Activated CD4-positive, alpha-beta T cell treated with anti-CD3 and anti-CD28 coated beads for 1 hour (primary cell): Measurements from ENCODE around the gene ARMH3.

Source experiments
- DNase-seq: peaks from one replicate; pipeline ENCODE4 v3.0.0-alpha.2; 2020

The ARMH3 gene

GRCh38 chr10:101938305-101939007 is 117.5 kb downstream of the ARMH3 start:
- DNase-seq = no peak

- DNase-seq = no peak
Observed at GRCh38 chr10:101935431-101935830, 120.5 kb downstream of the ARMH3 start.

- DNase-seq = no peak
Observed at GRCh38 chr10:101934686-101935305, 121.2 kb downstream of the ARMH3 start.

- DNase-seq = no peak
Observed at GRCh38 chr10:101933976-101934375, 122.0 kb downstream of the ARMH3 start.

- DNase-seq = no peak
Observed at GRCh38 chr10:101932183-101932582, 123.8 kb downstream of the ARMH3 start.

- DNase-seq = no peak
Observed at GRCh38 chr10:101925027-101925426, 130.9 kb downstream of the ARMH3 start.

- DNase-seq = no peak
Observed at GRCh38 chr10:101923256-101923655, 132.7 kb downstream of the ARMH3 start.

- DNase-seq = no peak
Observed at GRCh38 chr10:101922846-101923245, 133.1 kb downstream of the ARMH3 start.

GRCh38 chr10:101920546-101920945 is 135.4 kb downstream of the ARMH3 start:
- no peak for DNase-seq

GRCh38 chr10:101919026-101919770 is 136.8 kb downstream of the ARMH3 start:
- DNase-seq = no peak

- no peak for DNase-seq
Observed at GRCh38 chr10:101912561-101913179, 143.3 kb downstream of the ARMH3 start.

GRCh38 chr10:101906586-101907183 is 149.3 kb downstream of the ARMH3 start:
- DNase-seq = no peak

- no peak for DNase-seq
Observed at GRCh38 chr10:101905251-101905650, 150.7 kb downstream of the ARMH3 start.

GRCh38 chr10:101903827-101904550 is 152.0 kb downstream of the ARMH3 start:
- no peak for DNase-seq

GRCh38 chr10:101902820-101903145 is 153.2 kb downstream of the ARMH3 start:
- no peak for DNase-seq

- DNase-seq = no peak
Observed at GRCh38 chr10:101902032-101902819, 153.7 kb downstream of the ARMH3 start.

GRCh38 chr10:101901340-101901739 is 154.6 kb downstream of the ARMH3 start:
- DNase-seq = no peak

- DNase-seq = no peak
Observed at GRCh38 chr10:101897633-101898032, 158.3 kb downstream of the ARMH3 start.

- no peak for DNase-seq
Observed at GRCh38 chr10:101896225-101896877, 159.6 kb downstream of the ARMH3 start.

- no peak for DNase-seq
Observed at GRCh38 chr10:101895781-101896180, 160.2 kb downstream of the ARMH3 start.

GRCh38 chr10:101894742-101895141 is 161.2 kb downstream of the ARMH3 start:
- no peak for DNase-seq
